MM.1S (cell line): ENCODE results near the gene FCGR3B.
"Not testable (repeated sequence)": the region's sequence is repeated elsewhere in the genome, so short reads cannot be mapped to it uniquely, and the experiment has no call there.

Experiments used
- DNase-seq: peaks from one replicate; pipeline ENCODE4 v3.0.0-alpha.2; 2015
- H2AFZ ChIP-seq: fragments of 300-600 bp; sonication (generic); 2 replicates; pipeline ENCODE4 v1.6.0; 2016; ENCODE audit warnings: antibody characterized with exemption, low read length
- H3F3A ChIP-seq: fragments of 300-600 bp; sonication (generic); 2 replicates; pipeline ENCODE4 v1.6.1; 2016; ENCODE audit warnings: mild to moderate bottlenecking, antibody characterized with exemption, low read length, moderate library complexity, mixed read lengths; ENCODE audit not compliant: insufficient read depth
- H3K27ac ChIP-seq: fragments of 300-600 bp; sonication (generic); 2 replicates; pipeline ENCODE4 v1.5.1; 2016; ENCODE audit warnings: mild to moderate bottlenecking, low read length
- H3K27me3 ChIP-seq: fragments of 300-600 bp; sonication (generic); replicated peaks from 2 replicates; pipeline ENCODE4 v1.6.0; 2016; ENCODE audit warnings: low read length; ENCODE audit not compliant: insufficient read depth
- H3K36me3 ChIP-seq: fragments of 300-600 bp; sonication (generic); replicated peaks from 2 replicates; pipeline ENCODE4 v1.6.1; 2016; ENCODE audit warnings: mild to moderate bottlenecking, low read length, mixed read lengths; ENCODE audit not compliant: insufficient read depth
- H3K4me1 ChIP-seq: fragments of 300-600 bp; sonication (generic); 2 replicates; pipeline ENCODE4 v1.6.1; 2016; ENCODE audit warnings: low read length, mixed read lengths
- H3K4me2 ChIP-seq: fragments of 300-600 bp; sonication (generic); 2 replicates; pipeline ENCODE4 v1.6.0; 2016; ENCODE audit warnings: low read depth, low read length
- H3K4me3 ChIP-seq: fragments of 300-600 bp; sonication (generic); 2 replicates; pipeline ENCODE4 v1.5.1; 2016; ENCODE audit warnings: low read length, mixed read lengths
- H3K79me2 ChIP-seq: fragments of 300-600 bp; sonication (generic); 2 replicates; pipeline ENCODE4 v1.6.1; 2016; ENCODE audit warnings: mixed run types, low read length, mixed read lengths
- H3K9ac ChIP-seq: fragments of 300-600 bp; sonication (generic); 2 replicates; pipeline ENCODE4 v1.6.1; 2016; ENCODE audit warnings: low read length, mixed read lengths
- H3K9me2 ChIP-seq: fragments of 300-600 bp; sonication (generic); replicated peaks from 2 replicates; pipeline ENCODE4 v1.6.1; 2016; ENCODE audit warnings: mild to moderate bottlenecking, low read length, mixed read lengths; ENCODE audit not compliant: insufficient read depth
- H3K9me3 ChIP-seq: fragments of 300-600 bp; sonication (generic); replicated peaks from 2 replicates; pipeline ENCODE4 v1.6.1; 2016; ENCODE audit warnings: mild to moderate bottlenecking, low read length, mixed read lengths; ENCODE audit not compliant: insufficient read depth
- H4K20me1 ChIP-seq: fragments of 300-600 bp; sonication (generic); 2 replicates; pipeline ENCODE4 v1.6.1; 2016; ENCODE audit warnings: mild to moderate bottlenecking, low read length, moderate library complexity, mixed read lengths; ENCODE audit not compliant: insufficient read depth

FCGR3B gene

DNA sequence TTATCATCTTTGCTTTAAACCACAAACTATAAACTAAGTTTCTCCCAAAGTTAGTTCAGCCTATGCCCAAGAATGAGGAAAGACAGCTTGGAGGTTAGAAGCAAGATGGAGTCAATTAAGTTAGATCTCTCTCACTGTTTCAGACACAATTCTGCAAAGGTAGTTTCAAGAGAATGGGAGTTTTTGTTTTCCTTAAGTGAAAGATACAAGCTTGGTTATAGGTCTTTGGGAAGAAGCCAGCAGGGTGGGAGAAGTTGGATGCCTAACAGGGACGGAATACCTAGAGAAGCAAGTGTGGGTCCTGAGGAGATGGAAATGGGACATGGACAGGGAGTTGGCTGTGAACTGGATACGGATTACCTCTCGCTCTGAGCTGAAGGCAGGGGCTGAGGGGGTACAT is 6.0 kb upstream of the FCGR3B start:
- H3K9ac ChIP-seq, H3K4me1 ChIP-seq, H3K27me3 ChIP-seq, H3K9me3 ChIP-seq, H3K9me2 ChIP-seq, H3K36me3 ChIP-seq, H3K4me3 ChIP-seq, H3K27ac ChIP-seq, DNase-seq, H4K20me1 ChIP-seq, H3F3A ChIP-seq, H2AFZ ChIP-seq, H3K79me2 ChIP-seq, H3K4me2 ChIP-seq: not testable (repeated sequence)

DNA sequence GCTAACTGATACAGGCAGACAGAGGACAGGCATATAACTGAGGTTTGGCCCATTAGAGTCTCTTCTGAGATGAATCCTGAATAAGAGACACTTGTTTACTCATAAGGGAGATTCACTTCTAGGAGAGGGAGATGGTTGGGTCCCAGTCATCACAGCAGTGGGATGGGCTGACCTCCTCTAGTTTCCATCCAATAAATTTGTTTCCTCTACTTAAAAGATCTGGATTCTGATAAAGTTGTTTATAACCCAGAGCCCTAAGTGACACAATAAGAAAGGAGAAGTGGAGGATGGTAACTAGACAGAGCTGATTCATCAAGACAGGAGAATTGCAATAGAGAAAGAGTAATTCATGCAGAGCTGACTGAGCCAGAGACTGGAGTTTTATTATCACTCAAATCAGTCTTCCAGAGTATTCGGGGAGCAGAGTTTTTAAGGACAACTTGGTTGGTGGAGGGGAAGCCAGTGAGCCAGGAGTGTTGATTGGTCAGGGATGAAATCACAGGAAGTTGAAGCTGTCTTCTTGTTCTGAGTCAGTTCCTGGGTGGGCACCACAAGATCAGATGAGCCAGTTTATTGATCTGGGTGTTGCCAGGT is 5.3 kb upstream of the FCGR3B start:
- not testable (repeated sequence) for H2AFZ ChIP-seq, H3K27ac ChIP-seq, H3K4me2 ChIP-seq, H4K20me1 ChIP-seq, H3K79me2 ChIP-seq, H3K4me1 ChIP-seq, H3K9me2 ChIP-seq, H3K9ac ChIP-seq, H3K4me3 ChIP-seq, H3F3A ChIP-seq, H3K27me3 ChIP-seq, H3K36me3 ChIP-seq, H3K9me3 ChIP-seq, DNase-seq

DNA sequence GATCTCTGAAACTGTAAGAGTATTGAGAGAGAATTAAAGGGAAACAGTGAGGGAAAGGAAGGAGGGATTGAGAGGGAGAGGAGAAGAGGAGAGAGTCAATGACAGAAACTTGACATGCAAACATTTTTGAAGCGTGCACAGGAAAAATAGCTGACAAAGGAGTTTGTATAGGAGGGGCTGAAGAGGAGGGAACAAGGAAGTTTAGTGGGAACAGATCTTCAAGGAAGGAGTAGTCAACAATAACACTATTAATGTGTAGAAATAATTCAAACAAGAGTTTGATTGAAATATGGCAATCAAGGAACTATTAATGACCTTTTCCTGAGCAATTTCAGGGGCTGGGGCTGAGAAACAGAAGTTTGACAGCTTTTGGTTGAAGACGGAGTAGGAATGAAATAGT is 4.0 kb upstream of the FCGR3B start:
- DNase-seq, H3K4me3 ChIP-seq, H3F3A ChIP-seq, H3K4me2 ChIP-seq, H3K36me3 ChIP-seq, H2AFZ ChIP-seq, H3K4me1 ChIP-seq, H3K9me3 ChIP-seq, H3K27ac ChIP-seq, H3K27me3 ChIP-seq, H4K20me1 ChIP-seq, H3K9ac ChIP-seq, H3K9me2 ChIP-seq, H3K79me2 ChIP-seq: not testable (repeated sequence)

DNA sequence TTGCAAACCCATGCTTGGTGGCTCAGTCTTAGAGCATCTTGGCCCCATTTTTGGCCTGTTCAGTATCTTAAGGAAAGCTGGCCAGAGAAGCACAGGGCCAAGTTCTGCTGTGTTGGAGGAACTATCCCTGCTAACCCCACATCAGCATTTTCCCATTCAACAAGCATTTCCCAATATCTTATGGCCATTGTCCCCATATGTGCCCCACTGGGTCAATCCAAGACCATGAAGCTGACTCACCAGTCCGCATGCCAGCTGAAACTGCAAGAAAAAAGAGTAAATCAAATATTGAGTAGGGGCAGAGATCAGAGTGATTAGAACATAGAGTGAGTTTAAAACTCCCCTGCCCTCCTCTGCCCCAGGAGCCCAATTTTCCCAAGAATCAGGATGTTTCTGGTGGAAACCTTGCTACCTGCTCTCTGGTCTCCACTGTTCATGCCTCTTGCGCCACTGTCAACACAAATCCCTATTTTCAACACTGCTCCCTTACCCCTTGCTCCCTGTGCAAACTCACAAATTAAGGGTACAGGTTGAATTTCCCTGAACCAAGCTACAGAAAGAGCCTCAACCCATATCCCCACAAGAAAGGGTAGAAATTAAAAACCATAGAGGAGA is 741 bp downstream of the FCGR3B start:
- not testable (repeated sequence) for H2AFZ ChIP-seq, H3K9ac ChIP-seq, H3K27ac ChIP-seq, H3K9me2 ChIP-seq, H3K4me1 ChIP-seq, H3K36me3 ChIP-seq, DNase-seq, H3K4me2 ChIP-seq, H3K79me2 ChIP-seq, H3K9me3 ChIP-seq, H3K27me3 ChIP-seq, H4K20me1 ChIP-seq, H3F3A ChIP-seq, H3K4me3 ChIP-seq

DNA sequence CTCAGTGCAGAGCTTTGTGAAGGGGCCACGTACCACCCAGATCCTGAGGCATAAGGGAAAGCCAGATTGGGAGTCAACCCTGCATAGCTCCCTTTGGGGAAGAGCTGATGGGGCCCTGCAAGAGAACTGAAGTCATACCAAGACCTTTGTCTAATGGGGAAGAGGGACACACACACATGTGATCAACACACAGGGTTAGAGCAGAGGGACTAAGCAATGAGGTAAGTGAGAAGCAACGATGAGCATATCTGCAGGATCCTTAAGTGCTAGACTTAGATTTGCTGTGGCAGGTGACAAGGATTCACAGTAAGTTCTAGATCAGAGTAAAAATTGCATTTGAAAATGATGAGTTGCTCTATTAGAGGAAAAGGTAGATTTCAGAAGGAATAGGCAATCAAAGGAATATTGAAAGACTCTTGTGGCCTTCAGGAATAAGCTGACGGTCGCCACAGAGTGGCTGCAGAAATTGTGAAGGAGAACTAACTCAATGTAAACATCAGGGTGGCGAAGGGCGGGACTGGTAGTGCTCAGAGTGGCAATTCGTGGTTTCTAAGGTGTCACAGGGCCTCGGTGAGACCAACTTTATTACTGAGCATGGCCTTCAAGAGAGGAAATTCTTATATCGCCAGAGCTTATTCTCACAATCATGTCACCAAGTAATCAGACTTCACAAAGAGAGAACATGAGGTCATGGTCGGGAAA is 4.4 kb downstream of the FCGR3B start:
- not testable (repeated sequence) for H3K9me3 ChIP-seq, H3K4me3 ChIP-seq, H3K27me3 ChIP-seq, H3K79me2 ChIP-seq, H3K9ac ChIP-seq, H3K36me3 ChIP-seq, H3F3A ChIP-seq, H4K20me1 ChIP-seq, H3K27ac ChIP-seq, H3K4me1 ChIP-seq, H2AFZ ChIP-seq, DNase-seq, H3K4me2 ChIP-seq, H3K9me2 ChIP-seq

DNA sequence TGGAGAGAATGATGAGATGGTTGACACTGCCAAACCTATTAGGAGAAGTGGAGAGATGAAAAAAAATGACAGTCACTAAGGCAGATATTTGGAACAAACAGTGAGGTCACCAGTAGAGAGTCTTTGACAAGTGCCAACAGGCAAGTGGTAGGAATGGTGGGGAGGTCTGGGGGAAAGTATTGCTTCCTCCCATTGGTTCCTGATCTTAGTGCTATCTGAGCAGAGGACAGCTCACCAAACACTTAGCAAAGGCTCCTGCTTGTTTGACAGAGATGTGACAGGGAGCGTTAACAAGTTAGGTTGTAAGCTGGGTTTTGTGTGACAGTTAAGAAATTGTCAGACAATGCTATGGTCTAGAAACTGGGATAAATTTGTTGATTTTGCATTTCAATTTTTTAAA is 6.4 kb downstream of the FCGR3B start:
- H3K36me3 ChIP-seq, H3K4me3 ChIP-seq, H3K79me2 ChIP-seq, H3K9me2 ChIP-seq, H3F3A ChIP-seq, DNase-seq, H3K27ac ChIP-seq, H3K9ac ChIP-seq, H3K27me3 ChIP-seq, H2AFZ ChIP-seq, H3K4me1 ChIP-seq, H4K20me1 ChIP-seq, H3K9me3 ChIP-seq, H3K4me2 ChIP-seq: not testable (repeated sequence)

DNA sequence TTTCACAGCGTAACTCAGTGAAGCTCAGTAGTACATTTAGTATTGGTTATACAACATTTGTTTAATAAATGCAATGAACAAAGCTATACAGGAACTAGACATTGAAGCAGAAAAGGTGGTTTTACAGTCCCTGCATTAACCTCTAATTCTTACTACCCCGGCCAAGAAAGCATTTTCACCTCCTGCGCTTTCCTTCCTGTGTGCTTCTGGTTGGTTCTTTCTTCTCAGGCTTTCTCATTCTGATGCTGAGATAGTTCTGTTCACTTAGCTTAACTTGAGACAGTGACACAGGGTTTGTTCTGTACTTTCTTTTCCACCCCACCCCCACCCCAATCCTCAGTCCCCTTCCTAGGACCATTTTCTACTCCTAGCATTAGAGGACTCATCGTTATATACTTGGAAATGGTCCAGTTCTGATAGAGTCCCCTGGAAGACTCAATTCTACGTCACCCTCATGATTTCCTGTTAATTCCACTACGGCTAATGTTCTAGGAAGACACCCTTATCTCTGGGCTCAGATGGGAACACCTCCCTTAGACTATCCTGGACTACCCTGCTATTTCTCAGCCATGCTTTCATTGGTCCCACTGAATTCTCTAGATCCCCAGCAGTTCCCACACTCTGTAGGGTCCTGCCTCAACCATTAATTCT is 7.5 kb downstream of the FCGR3B start:
- not testable (repeated sequence) for H3F3A ChIP-seq, H3K4me3 ChIP-seq, H3K79me2 ChIP-seq, H3K27ac ChIP-seq, H3K9me2 ChIP-seq, H3K4me2 ChIP-seq, H3K9me3 ChIP-seq, H3K36me3 ChIP-seq, H2AFZ ChIP-seq, H3K4me1 ChIP-seq, H3K27me3 ChIP-seq, H3K9ac ChIP-seq, DNase-seq, H4K20me1 ChIP-seq

DNA sequence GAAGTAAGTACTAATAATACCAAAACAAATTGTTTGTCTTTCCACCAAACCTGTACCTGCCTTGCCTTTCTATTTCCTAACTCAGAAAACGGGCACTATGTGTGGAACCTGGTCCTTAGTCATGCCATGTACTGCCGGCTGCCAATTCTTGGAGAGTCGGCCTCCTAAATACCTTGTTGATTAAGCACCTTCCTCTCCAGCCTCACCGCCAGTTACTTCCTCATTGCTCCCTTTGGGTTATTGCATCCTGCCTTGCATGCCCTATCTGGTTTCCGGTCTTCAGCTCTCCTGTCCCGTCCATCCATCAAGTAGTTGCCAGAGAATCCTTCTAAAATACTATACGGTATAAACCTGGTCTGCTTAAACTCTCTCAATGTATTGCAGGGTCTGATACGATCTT is 8.9 kb downstream of the FCGR3B start:
- H4K20me1 ChIP-seq, H3K27ac ChIP-seq, H3K4me3 ChIP-seq, H3K79me2 ChIP-seq, H3K9ac ChIP-seq, H3K4me1 ChIP-seq, H3K9me3 ChIP-seq, H3K9me2 ChIP-seq, H3K4me2 ChIP-seq, H3K36me3 ChIP-seq, H2AFZ ChIP-seq, H3F3A ChIP-seq, H3K27me3 ChIP-seq, DNase-seq: not testable (repeated sequence)
